Panc1 (cell line): ENCODE data around the gene DUSP15.

Experiments
- CTCF ChIP-seq: fragments of 450-650 bp; IDR thresholded peaks from 2 replicates; pipeline ENCODE4 v1.5.1; 2017; ENCODE audit warnings: mild to moderate bottlenecking
- POLR2AphosphoS5 ChIP-seq: IDR thresholded peaks from 2 replicates; pipeline ENCODE4 v1.6.1; 2012; ENCODE audit warnings: mild to moderate bottlenecking, low read depth, low read length, moderate library complexity
- SIN3A ChIP-seq: IDR thresholded peaks from 2 replicates; pipeline ENCODE4 v1.6.1; 2012; ENCODE audit warnings: low read depth, mild to moderate bottlenecking, low read length, moderate library complexity, borderline replicate concordance; ENCODE audit not compliant: insufficient read depth
- TCF7L2 ChIP-seq: IDR thresholded peaks from 2 replicates; pipeline ENCODE4 v1.6.1; 2011; ENCODE audit warnings: mild to moderate bottlenecking, low read depth, low read length, inconsistent platforms
- TF ChIP-seq, protein P1 (sequence below), 2 experiments: IDR thresholded peaks; 2 replicates each; pipeline ENCODE4 v1.6.1; 2011 to 2012; ENCODE audit warnings: low read depth in 2 of 2, control low read depth in 1 of 2, low read length in 1 of 2, mild to moderate bottlenecking in 1 of 2, moderate library complexity in 1 of 2; ENCODE audit not compliant: insufficient read depth in 1 of 2

- TF ChIP-seq SIN3A (no peak), CTCF (no peak), POLR2AphosphoS5 (no peak), TCF7L2 (no peak)
- TF ChIP-seq, protein P1, sequence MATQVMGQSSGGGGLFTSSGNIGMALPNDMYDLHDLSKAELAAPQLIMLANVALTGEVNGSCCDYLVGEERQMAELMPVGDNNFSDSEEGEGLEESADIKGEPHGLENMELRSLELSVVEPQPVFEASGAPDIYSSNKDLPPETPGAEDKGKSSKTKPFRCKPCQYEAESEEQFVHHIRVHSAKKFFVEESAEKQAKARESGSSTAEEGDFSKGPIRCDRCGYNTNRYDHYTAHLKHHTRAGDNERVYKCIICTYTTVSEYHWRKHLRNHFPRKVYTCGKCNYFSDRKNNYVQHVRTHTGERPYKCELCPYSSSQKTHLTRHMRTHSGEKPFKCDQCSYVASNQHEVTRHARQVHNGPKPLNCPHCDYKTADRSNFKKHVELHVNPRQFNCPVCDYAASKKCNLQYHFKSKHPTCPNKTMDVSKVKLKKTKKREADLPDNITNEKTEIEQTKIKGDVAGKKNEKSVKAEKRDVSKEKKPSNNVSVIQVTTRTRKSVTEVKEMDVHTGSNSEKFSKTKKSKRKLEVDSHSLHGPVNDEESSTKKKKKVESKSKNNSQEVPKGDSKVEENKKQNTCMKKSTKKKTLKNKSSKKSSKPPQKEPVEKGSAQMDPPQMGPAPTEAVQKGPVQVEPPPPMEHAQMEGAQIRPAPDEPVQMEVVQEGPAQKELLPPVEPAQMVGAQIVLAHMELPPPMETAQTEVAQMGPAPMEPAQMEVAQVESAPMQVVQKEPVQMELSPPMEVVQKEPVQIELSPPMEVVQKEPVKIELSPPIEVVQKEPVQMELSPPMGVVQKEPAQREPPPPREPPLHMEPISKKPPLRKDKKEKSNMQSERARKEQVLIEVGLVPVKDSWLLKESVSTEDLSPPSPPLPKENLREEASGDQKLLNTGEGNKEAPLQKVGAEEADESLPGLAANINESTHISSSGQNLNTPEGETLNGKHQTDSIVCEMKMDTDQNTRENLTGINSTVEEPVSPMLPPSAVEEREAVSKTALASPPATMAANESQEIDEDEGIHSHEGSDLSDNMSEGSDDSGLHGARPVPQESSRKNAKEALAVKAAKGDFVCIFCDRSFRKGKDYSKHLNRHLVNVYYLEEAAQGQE (IDR thresholded peaks at IDR 0.05; ENCODE audit: insufficient read depth in 1 of 2, low read depth in 2 of 2, low read length in 1 of 2), result no peak
Observed at GRCh38 chr20:31821427-31821826, 48.9 kb downstream of the DUSP15 start.
